HG03575 (cell line): Measurements from ENCODE around the gene FN1.

Experiments
- ATAC-seq: cut with Tn5 transposase; IDR thresholded peaks from one replicate; pipeline ENCODE4 v1.9.1; 2021; ENCODE audit not compliant: unreplicated experiment, insufficient number of reproducible peaks, low FRiP score; ENCODE audit errors: extremely low read depth

Gene FN1

GRCh38 chr2:215435870-215436704 lies at the start of gene FN1:
Gene FN1, minus strand, starts transcription at chr2:215436068. Its CDS starts 266 bp downstream, at chr2:215435802.
- ATAC-seq, result no peak

DNA sequence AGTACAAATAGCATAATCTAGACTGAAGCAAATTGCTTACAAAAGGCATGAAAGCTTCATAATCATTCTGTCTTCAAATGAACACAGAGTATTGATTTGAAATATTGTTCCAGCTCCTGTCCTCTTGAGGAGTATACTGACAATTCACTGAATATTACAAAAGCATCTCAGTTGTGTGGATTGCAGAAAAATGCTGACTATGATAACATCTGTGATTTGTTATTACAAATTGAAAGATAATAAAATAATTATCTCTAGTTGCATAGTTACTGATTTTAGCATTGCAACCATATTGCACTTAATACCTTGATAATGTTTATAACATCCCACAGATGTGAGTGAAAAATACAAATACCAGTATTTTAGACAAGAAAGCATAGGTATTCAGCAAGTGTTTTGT lies 49.2 kb upstream of the FN1 start:
- no peak for ATAC-seq

DNA sequence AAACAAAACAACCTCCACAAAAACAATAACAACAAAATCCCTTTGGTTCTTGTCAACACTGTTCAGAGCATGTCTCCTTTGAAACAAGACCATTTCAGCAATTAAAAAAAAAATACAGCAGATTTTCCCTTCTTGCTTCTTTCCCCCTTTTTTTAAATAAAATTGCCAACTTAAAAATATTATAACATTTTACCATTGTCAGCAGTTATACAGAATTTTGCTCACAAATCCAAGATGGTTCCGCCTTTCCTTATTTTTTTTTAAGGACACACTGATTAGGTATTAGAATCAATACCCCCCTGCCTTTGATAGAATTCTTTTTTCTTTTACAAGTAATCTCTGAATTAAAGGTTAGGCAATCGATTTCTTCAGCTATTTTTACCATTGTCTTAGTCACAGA lies 48.7 kb upstream of the FN1 start:
- ATAC-seq, result no peak

- ATAC-seq, result no peak
These were observed 47.6 kb upstream of the FN1 start for GRCh38 chr2:215483431-215483830.

DNA sequence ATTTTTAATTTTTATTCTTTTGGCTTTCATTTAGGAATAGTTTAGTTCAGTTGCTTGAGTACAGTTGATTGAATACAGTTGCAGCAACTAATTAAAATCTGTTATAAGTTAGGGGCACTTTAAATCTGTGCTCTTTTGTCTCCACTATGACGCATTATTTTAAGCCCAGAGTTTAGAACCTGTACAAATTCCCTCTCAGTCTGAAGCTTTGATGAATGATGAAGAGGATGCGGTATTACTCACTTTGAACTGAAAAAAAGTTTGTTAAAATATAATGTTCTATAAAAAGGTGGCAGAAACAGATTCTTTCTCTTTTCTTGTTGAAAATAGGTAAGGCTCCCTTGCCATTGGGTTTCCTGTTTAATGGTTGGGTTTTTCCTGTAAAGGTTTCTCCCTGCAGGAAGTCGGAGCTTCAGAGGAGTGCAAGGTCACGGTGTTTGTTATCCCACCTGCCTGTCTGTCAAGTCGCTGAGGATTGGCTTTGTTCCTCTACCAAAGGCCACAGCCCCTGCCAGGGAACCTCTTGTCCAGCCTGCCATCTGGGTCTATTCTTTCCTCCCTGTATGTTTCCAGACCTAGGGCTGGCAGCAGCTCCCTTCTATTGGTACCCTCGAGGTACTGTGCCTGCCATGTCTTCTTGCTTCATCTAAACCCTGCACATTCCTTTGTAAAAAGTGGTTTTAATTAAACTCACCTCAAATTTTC lies 43.8 kb upstream of the FN1 start:
- ATAC-seq, result no peak

GRCh38 chr2:215479121-215479520 lies 43.3 kb upstream of the FN1 start:
- ATAC-seq, result no peak

DNA sequence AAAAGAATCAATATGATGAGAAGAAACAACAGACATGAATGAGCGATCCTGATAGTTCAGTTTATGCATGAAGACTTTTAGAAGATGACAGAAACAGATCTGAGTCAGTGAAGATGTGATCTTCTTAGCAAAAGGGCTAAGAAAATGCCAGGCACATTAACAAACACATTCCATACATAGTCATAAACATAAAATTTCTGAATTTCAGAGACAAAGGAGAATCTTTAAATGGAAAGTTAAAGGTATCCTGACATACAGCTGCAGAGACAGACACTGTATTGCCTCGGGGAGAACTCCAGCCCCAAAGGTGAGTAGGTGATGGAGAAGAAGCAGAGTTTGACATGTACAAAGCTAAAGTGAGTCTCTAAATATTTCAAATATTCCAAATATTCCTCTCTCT lies 40.6 kb upstream of the FN1 start:
- ATAC-seq, result no peak

DNA sequence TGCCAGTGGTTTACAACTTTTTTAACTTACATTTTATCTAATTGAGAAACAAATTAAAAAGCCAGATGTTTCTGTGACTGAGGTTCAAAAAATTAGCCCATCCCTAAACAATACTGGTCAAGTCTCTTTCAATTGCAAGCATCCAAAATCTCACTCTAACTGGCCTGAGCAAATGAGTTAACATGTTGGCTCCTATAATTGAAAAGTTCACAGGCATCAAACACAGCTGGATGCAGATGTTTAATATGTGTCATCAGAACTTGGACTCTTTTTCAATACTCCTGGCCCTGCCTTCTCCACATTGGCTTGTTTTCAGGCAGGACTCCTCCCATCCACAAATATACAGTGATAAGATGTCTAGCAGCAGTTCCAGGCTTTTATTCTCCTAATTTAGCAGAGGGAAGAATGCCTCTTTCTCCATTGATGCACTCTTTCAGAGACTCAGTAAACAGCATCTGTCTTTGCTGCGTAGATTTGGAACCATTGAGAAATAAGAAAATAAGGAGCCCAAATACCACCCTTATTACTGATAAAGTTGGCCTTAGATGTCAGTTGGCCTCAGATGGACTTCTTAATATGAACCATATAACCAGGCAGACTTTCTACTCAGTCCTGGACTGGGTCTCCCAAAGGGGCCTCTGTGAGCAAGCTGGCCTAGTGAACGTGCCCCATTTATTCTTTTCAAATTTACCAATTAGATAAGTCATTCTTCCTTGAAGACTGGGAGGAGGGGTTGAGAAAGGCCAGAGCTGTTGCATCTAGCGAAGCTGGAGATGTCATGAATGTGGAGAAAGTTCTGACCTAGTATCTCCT lies 30.4 kb upstream of the FN1 start:
- ATAC-seq, result no peak

- no peak for ATAC-seq
These were observed 29.4 kb upstream of the FN1 start for GRCh38 chr2:215465256-215465655.

DNA sequence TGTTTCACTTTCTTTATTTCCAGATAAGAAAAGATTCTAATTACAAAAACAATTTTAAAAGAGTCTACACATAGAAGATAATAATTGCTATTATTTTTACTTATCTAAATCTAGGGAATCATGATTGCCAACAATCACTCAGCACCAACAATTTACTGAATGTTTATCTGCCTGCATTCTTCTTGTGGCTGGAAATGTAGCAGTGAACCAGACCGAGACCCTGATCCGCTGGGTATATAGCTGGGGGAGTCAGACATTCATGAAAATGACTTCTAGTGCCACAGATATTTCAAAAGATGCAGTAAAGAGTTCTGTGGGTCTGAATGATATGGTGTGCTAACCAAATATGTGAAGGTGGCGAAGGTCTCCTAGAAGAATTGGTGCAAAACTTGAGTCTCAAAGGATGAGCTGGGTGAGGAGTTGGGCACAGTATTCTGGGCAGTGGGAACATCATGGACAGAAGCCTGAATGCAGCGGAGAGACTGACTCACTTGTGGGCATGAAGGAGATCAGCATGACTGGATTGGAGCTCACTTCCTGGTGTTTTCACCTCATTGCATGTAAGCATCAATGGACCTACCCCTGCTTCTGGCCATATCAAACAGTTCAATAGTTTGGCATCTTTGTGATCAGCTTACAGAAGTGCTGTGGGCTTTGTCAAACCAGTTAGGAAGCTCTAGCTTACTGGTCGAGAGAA lies 26.1 kb upstream of the FN1 start:
- no peak for ATAC-seq

- no peak for ATAC-seq
These were observed 25.0 kb upstream of the FN1 start for GRCh38 chr2:215460682-215461382.

GRCh38 chr2:215455958-215456357 lies 20.1 kb upstream of the FN1 start:
- ATAC-seq, result no peak

DNA sequence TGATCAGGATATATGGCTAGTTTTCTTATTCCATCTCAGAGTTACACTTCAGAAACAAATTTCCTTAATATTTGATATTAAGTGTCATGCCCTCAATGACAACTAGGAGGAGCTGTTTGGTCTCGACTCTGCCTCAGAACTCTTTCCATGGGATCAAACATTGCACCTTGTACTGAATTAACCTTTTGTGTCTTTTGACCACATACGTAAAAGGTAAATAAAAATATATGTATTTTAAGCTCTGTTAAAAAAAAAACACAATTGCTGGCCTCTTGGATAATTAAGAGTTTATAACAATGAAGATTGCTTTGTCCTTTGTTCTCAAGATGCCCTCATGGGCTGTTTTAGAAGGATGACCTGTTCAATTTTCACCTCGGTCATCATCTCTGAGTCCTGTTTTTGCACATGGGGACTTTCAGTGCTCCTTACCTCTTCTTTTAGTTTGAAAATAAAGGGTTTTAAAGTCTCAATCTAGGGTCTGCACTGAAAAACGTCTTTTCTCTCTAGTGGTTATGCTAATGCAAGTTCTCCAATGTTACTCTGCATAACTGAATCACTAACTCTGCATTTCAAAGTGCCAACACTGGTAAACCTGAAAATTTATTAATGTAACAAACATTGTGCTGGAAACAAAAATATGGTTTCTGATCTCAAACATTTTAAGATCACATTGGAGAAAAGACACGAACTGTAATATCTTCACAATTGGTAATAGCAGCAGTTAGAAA lies 18.8 kb upstream of the FN1 start:
- no peak for ATAC-seq

GRCh38 chr2:215452725-215453124 lies 16.9 kb upstream of the FN1 start:
- no peak for ATAC-seq

GRCh38 chr2:215451012-215451756 lies 15.3 kb upstream of the FN1 start:
- no peak for ATAC-seq

GRCh38 chr2:215450188-215451011 lies 14.5 kb upstream of the FN1 start:
- no peak for ATAC-seq
